Subcutaneous abdominal adipose tissue (tissue), 5 donors: ENCODE data around the gene DNAH2.

ENCODE experiments used
- H3K27ac ChIP-seq: one replicate; pipeline ENCODE4 v1.7.0; 2013; ENCODE audit warnings: low read depth, mild to moderate bottlenecking, inconsistent platforms, low read length, moderate library complexity
- H3K27me3 ChIP-seq, 5 donors: one replicate each; pipeline ENCODE4 v1.7.0; 2013; ENCODE audit warnings: low read length in 5 of 5, inconsistent platforms in 1 of 5; ENCODE audit not compliant: control insufficient read depth in 5 of 5, insufficient read depth in 4 of 5
- H3K36me3 ChIP-seq, 5 donors: one replicate each; pipeline ENCODE4 v1.7.0; 2013; ENCODE audit warnings: low read length in 5 of 5; ENCODE audit not compliant: control insufficient read depth in 5 of 5, insufficient read depth in 5 of 5
- H3K4me1 ChIP-seq, 5 donors: one replicate each; pipeline ENCODE4 v1.7.0; 2013; ENCODE audit warnings: low read length in 5 of 5, mild to moderate bottlenecking in 3 of 5, moderate library complexity in 1 of 5; ENCODE audit not compliant: control insufficient read depth in 5 of 5, insufficient read depth in 5 of 5
- H3K4me3 ChIP-seq, 5 donors: one replicate each; pipeline ENCODE4 v1.7.0; 2013; ENCODE audit warnings: low read length in 5 of 5, low read depth in 1 of 5
- H3K9ac ChIP-seq, 5 donors: one replicate each; pipeline ENCODE4 v1.7.0; 2013; ENCODE audit warnings: low read length in 5 of 5, mild to moderate bottlenecking in 4 of 5, moderate library complexity in 3 of 5
- H3K9me3 ChIP-seq, 5 donors: one replicate each; pipeline ENCODE4 v1.7.0; 2013; ENCODE audit warnings: low read length in 5 of 5; ENCODE audit not compliant: control insufficient read depth in 5 of 5
- donor health status: healthy.
- donor health status: healthy.
- donor health status: healthy.
- donor health status: healthy.
- donor health status: healthy.

The DNAH2 gene

DNA sequence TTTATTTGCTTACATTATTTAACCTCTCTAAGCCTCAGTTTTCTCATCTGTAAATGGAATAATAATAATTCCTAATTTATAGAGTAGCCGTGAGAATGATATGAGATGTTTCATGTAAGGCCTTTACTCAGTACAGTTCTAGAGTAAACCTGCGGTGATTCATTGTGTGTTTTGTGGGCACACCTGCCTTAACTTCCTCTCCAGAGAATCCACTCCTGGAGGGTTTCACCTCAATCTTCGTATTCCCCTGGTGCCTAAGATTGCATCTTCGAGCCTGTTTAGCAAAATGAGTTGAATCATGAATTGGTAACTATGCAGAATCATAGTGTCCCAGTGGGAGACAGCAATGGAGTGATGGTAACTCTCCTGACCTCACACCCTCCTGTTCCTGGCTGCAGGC, 52.3 kb downstream of the DNAH2 start:
- Histone ChIP-seq H3K36me3 (no peaks in the 10 kb centered on the region), H3K9ac (no peak overlapping the region), H3K27me3 (peaks cover 0 to 9% (median 6%) of the 10 kb centered on the region in 5 donors), H3K27ac (no peak overlapping the region), H3K4me3 (no peak overlapping the region), H3K4me1 (no peaks in the 10 kb centered on the region), H3K9me3 (no peaks in the 10 kb centered on the region)

DNA sequence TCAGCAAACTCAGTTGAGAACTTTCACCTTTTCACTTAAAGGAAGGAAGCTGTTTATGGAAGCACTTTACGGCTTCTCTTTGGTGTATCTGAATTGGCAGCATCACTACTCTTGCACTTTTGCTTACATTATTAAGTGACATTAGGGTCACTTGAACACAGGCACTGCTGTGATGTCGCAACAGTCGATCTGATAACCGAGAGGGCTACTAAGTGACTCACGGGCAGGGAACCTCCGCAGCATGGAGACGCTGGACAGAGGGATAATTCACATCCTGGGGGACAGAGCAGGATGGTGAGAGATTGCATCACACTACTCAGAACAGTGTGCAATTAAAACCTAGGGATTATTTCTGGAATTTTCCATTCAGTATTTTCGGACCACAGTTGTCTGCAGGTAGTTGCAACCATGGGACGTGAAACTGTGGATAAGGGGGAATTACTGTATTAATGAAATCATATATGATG, 56.5 kb downstream of the DNAH2 start:
- Histone ChIP-seq H3K4me1 (no peaks in the 10 kb centered on the region), H3K9ac (no peak overlapping the region), H3K9me3 (no peaks in the 10 kb centered on the region)

DNA sequence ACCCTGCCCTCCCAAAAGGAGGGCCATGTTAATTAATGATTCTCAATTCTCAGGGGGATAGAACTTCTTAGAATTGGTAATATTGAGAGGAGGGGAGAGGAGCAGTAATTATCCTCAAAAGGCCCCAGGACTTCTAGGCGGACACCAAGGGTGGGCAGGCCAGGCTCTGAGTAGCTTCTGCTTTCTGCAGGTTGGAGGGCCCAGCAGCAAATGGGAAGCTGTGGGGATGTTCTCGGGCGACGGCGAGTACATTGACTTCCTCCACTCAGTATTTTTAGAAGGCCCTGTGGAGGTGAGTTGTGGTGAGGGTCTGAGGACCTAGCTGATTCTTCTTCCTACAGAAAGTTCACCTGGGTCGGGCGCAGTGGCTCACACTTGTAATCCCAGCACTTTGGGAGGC, 57.5 kb downstream of the DNAH2 start:
- H3K9ac ChIP-seq: no peak overlapping the region
- no peaks in the 10 kb centered on the region for H3K36me3 ChIP-seq
- H3K9me3 ChIP-seq: no peaks in the 10 kb centered on the region
- no peaks in the 10 kb centered on the region for H3K4me1 ChIP-seq
- H3K27ac ChIP-seq: no peak overlapping the region
- no peak overlapping the region for H3K4me3 ChIP-seq
- peaks cover 0 to 16% (median 8%) of the 10 kb centered on the region in 5 donors for H3K27me3 ChIP-seq

More for the DNA sequence above, 56.5 kb downstream of the DNAH2 start:
- Histone ChIP-seq H3K27ac (no peak overlapping the region), H3K36me3 (no peaks in the 10 kb centered on the region), H3K27me3 (peaks cover 0 to 16% (median 8%) of the 10 kb centered on the region in 5 donors), H3K4me3 (no peak overlapping the region)

DNA sequence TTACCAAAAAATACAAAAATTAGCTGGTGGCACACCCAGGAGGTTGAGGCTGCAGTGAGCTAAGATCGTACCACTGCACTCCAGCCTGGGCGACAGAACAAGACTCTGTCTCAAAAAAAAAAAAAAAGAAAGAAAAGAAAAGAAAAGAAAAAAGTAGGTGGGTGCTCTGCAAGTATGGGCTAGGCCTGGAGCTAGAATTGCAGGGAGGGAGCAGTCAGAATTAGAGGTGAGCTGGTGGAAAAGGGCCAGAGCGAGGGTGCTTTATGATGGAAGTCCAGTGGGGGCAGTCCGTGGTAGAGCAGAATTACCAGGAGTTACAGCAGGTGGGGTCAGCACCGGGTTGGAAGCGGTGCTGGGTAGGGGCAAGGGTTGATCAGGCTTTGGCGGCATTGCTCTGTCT, 59.5 kb downstream of the DNAH2 start:
- no peak overlapping the region for H3K9ac ChIP-seq
- peaks cover 0 to 13% (median 8%) of the 10 kb centered on the region in 5 donors for H3K27me3 ChIP-seq

DNA sequence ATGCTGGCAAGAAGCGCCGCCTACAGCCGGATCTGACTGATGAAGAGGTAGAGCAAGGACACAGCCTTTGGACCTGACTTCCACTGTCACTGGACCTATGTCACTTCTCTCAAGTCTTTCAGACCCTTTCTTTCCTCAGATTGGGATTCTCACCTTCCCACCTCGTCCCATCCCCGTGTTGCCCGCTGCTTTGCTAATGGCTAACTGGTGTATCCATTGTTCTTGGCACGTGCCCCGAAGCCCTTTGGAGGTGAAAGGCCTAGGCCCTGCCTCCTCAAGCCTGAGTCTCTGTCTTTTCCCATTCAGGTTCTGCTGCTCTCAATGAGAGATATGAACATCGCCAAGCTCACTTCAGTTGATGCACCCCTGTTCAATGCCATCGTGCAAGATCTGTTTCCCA, 63.2 kb downstream of the DNAH2 start:
- H3K27me3 ChIP-seq: peaks cover 0 to 13% (median 8%) of the 10 kb centered on the region in 5 donors
- no peaks in the 10 kb centered on the region for H3K36me3 ChIP-seq
- no peak overlapping the region for H3K4me3 ChIP-seq
- H3K27ac ChIP-seq: no peak overlapping the region
- no peaks in the 10 kb centered on the region for H3K4me1 ChIP-seq
- no peak overlapping the region for H3K9ac ChIP-seq
- H3K9me3 ChIP-seq: no peaks in the 10 kb centered on the region

More for the DNA sequence above, 59.5 kb downstream of the DNAH2 start:
- Histone ChIP-seq H3K9me3 (no peaks in the 10 kb centered on the region), H3K36me3 (no peaks in the 10 kb centered on the region), H3K4me3 (no peak overlapping the region), H3K4me1 (no peaks in the 10 kb centered on the region), H3K27ac (no peak overlapping the region)

DNA sequence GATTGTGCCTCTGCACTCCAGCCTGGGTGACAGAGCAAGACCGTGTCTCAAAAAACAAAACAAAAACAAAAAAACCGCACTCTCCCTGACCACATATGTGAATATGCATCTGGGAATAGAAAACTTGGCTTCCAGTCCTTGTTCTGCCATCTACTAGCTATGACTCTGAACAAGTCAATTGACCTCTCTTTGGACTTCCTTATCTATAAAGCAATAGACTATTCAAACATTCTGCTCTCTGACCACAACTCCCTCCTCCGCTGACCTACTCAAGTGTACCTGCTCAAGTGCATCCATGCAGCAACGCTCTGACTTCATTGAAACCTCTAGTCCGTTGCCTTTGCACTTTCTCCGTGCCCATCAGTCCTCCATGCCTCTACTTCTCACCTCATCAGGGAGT, 63.9 kb downstream of the DNAH2 start:
- no peak overlapping the region for H3K9ac ChIP-seq
- H3K36me3 ChIP-seq: no peaks in the 10 kb centered on the region
- H3K27ac ChIP-seq: no peak overlapping the region
- H3K27me3 ChIP-seq: peaks cover 0 to 13% (median 8%) of the 10 kb centered on the region in 5 donors
- no peak overlapping the region for H3K4me3 ChIP-seq
- no peaks in the 10 kb centered on the region for H3K9me3 ChIP-seq
- H3K4me1 ChIP-seq: no peaks in the 10 kb centered on the region

DNA sequence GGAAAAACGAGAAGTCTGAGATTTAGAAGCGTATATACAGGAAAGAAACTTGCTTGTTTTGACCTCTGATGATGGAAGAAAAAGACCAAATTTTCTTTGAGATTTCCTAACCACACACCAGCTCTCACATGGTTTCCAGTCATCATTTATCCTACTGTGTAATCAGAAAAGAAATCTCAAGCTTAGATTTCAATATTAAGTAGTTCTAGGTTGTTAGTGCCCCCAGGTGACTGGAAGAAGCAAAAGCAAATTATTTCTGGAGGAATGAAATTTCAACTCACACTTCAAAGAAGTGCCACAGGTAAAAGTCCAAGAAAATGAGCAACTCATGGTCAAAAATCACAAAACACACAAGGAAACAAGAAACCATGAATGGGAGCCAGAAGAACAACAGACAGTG, 64.7 kb downstream of the DNAH2 start:
- H3K9me3 ChIP-seq: no peaks in the 10 kb centered on the region
- H3K9ac ChIP-seq: no peak overlapping the region
- H3K4me1 ChIP-seq: no peaks in the 10 kb centered on the region
- no peak overlapping the region for H3K4me3 ChIP-seq
- H3K27me3 ChIP-seq: peaks cover 0 to 10% (median 8%) of the 10 kb centered on the region in 5 donors
- no peak overlapping the region for H3K27ac ChIP-seq
- no peaks in the 10 kb centered on the region for H3K36me3 ChIP-seq

DNA sequence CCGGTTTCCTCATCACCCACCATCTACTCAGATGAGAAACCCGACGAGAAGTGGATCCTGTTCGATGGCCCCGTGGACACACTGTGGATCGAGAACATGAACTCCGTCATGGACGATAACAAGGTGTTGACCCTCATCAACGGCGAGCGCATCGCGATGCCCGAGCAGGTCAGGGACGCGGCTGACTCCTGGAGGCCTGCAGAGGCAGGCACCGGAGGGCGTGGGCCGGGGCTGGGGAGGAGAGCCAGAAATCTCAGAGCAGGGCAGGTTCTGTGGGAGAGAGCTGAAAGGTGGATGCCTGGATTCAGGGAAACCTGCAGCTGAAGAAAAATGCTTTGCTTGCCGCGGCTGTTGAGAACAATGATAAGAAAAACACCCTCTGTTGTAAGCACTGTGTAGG, 69.3 kb downstream of the DNAH2 start:
- H3K27ac ChIP-seq: no peak overlapping the region
- no peaks in the 10 kb centered on the region for H3K4me1 ChIP-seq
- peaks cover 0 to 3% (median 0%) of the 10 kb centered on the region in 5 donors for H3K27me3 ChIP-seq
- H3K36me3 ChIP-seq: no peaks in the 10 kb centered on the region
- H3K9me3 ChIP-seq: no peaks in the 10 kb centered on the region
- no peak overlapping the region for H3K9ac ChIP-seq
- H3K4me3 ChIP-seq: no peak overlapping the region

DNA sequence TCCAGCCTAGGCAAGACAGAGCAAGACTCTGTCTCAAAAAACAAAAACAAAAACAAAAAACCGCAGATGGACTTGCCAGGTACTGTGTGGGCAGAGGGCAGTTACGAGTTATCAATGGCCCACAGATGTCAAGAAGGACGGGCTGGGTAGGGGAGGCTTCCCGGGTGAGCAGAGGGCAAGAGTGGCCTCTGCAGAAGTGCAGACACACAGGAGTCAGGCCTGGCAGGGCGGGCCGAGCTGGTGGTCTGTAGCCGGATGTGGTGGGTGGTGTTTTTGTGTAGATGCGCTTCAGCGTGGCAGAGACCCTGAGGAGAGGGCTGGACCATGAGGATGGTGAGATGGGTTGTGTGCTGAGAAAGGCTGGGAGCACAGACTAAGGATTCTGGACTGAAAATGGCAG, 71.6 kb downstream of the DNAH2 start:
- Histone ChIP-seq H3K9ac (no peak overlapping the region), H3K4me1 (no peaks in the 10 kb centered on the region), H3K27me3 (peaks cover 0 to 3% (median 0%) of the 10 kb centered on the region in 5 donors), H3K36me3 (no peaks in the 10 kb centered on the region), H3K9me3 (no peaks in the 10 kb centered on the region), H3K4me3 (no peak overlapping the region), H3K27ac (no peak overlapping the region)

DNA sequence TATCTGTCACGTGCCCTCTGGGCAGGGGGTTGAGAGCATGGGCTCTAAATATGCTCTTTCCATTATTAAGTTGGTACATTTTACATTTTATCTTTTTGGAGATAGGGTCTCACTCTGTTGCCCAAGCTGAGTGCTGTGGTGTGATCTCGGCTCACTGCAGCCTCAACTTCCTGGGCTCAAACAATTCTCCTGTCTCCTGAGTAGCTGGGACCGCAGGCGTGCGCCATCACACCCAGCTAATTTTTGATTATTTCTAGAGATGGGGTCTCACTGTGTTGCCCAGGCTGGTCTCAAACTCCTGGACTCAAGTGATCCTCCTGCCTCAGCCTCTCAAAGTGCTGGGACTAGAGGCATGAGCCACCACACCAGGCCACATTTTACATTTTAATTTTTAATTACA, 72.6 kb downstream of the DNAH2 start:
- H3K27ac ChIP-seq: no peak overlapping the region
- no peaks in the 10 kb centered on the region for H3K9me3 ChIP-seq
- no peaks in the 10 kb centered on the region for H3K4me1 ChIP-seq
- no peaks in the 10 kb centered on the region for H3K36me3 ChIP-seq
- H3K9ac ChIP-seq: no peak overlapping the region
- peaks cover 0 to 5% (median 0%) of the 10 kb centered on the region in 5 donors for H3K27me3 ChIP-seq
- no peak overlapping the region for H3K4me3 ChIP-seq

DNA sequence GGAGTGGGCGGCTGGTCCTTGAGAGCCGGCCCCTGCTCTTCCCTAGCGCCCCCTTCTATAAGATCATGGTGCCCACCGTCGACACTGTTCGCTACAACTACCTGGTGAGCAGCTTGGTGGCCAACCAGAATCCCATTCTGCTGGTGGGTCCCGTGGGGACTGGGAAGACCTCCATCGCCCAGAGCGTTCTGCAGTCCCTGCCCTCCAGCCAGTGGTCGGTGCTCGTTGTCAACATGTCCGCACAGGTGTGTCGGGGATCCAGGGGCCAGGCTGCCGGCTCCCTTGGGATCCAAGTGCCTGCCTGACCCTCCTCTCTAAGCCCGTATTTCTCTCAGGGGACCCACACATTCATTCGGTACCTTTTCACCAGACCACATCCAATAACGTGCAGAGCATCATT, 75.1 kb downstream of the DNAH2 start:
- Histone ChIP-seq H3K36me3 (no peaks in the 10 kb centered on the region), H3K9me3 (no peaks in the 10 kb centered on the region), H3K4me3 (no peak overlapping the region), H3K27ac (no peak overlapping the region), H3K4me1 (no peaks in the 10 kb centered on the region), H3K9ac (no peak overlapping the region), H3K27me3 (peaks cover 0 to 10% (median 3%) of the 10 kb centered on the region in 5 donors)
